GM12864 (cell line): ENCODE measurements around the gene PACRG.

Experiments
- DNase-seq: peaks from one replicate; pipeline ENCODE4 v3.0.0-alpha.2; 2011; ENCODE audit warnings: low read depth
- H3K4me3 ChIP-seq: 2 replicates; pipeline ENCODE4 v1.5.1; 2011; ENCODE audit warnings: mild to moderate bottlenecking, low read depth, low read length, control low read depth
- TF ChIP-seq, protein P1 (sequence below): IDR thresholded peaks from 2 replicates; pipeline ENCODE4 v1.5.1; 2011; ENCODE audit warnings: low read depth, mild to moderate bottlenecking, moderate library complexity, low read length, control low read depth, inconsistent platforms; ENCODE audit errors: missing control alignments

The PACRG gene

DNA sequence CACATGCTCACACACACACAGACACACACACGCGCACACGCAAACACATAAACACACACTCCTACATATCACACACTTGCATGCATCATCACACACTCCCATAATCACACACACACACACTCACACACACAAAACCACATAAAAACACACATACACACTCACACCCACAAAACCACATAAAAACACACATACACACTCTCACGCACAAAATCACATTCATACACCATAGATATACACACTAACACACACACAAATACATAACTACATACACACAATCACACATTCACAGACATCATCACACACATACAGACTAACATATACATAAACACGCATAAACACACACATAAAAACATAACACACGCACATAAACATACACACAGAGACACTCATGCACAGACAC, 629.0 kb downstream of the PACRG start:
- no peak overlapping the region for H3K4me3 ChIP-seq
- TF ChIP-seq, protein P1, sequence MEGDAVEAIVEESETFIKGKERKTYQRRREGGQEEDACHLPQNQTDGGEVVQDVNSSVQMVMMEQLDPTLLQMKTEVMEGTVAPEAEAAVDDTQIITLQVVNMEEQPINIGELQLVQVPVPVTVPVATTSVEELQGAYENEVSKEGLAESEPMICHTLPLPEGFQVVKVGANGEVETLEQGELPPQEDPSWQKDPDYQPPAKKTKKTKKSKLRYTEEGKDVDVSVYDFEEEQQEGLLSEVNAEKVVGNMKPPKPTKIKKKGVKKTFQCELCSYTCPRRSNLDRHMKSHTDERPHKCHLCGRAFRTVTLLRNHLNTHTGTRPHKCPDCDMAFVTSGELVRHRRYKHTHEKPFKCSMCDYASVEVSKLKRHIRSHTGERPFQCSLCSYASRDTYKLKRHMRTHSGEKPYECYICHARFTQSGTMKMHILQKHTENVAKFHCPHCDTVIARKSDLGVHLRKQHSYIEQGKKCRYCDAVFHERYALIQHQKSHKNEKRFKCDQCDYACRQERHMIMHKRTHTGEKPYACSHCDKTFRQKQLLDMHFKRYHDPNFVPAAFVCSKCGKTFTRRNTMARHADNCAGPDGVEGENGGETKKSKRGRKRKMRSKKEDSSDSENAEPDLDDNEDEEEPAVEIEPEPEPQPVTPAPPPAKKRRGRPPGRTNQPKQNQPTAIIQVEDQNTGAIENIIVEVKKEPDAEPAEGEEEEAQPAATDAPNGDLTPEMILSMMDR, result no peak
- no peak for DNase-seq

DNA sequence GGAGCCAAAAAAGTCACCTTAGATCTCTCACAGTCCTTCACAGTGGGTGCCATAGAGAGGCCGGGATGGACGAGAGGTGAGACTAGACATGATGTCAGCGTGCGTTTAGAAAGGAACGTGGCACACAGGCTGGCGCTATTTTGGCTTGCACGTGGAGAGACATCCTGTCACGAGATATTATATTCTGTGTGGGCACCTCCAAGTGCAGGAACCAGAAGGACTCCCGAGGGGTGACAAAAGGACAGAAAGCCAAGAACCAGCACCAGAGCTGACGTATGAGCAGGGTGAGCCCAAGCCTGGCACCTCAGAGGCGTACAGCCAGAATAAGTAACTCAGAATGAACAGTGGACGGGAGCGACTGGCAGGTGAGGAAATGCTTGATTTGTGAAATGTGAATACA, 636.9 kb downstream of the PACRG start:
- no peak for DNase-seq
- no peak overlapping the region for H3K4me3 ChIP-seq
- TF ChIP-seq, protein P1, result no peak
